PC-3 (cell line): ENCODE measurements around the gene SLC26A1.

Experiments
- EZH2 ChIP-seq: fragments of 300-600 bp; sonication (generic); IDR thresholded peaks from one replicate; pipeline ENCODE4 v1.6.1; 2017; ENCODE audit warnings: antibody characterized with exemption, mild to moderate bottlenecking, low read length; ENCODE audit not compliant: unreplicated experiment
- TF ChIP-seq, protein P1 (sequence below): fragments of 300-600 bp; sonication (generic); conservative IDR thresholded peaks from 2 replicates; pipeline ENCODE4 v1.5.1; 2017; ENCODE audit warnings: antibody characterized with exemption, low read depth, mild to moderate bottlenecking, low read length

DNA sequence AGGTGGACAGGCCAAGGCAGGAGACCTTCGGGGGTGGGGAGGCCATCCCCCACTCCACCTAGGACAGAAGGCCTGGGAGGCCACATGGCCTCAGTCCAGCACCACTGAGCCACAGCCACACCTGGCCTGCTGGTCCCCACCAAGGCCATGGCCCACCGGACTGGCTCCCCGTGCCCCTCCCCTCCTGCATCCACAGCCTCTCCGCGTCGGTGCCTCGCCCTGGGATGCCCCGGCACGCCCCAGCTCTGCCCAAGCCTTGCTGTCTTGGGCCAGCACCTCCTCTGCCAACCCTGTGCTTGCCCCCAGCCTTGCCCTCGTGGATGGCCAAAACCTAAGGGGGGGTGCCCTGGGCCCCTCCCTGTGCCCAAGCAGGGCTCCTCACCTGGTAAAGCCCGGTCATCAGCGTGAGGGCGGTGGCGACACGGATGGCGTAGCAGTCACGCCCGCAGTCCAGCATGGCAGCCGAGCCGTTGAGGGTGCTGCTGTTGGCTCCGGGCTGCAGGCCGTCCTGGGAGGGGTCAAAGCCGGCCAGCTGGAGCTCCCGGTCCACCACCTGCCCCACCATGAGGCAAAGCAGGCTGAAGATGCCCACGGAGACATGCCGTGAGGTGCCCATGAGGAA is 2.3 kb downstream of the SLC26A1 start:
- TF ChIP-seq, protein P1, sequence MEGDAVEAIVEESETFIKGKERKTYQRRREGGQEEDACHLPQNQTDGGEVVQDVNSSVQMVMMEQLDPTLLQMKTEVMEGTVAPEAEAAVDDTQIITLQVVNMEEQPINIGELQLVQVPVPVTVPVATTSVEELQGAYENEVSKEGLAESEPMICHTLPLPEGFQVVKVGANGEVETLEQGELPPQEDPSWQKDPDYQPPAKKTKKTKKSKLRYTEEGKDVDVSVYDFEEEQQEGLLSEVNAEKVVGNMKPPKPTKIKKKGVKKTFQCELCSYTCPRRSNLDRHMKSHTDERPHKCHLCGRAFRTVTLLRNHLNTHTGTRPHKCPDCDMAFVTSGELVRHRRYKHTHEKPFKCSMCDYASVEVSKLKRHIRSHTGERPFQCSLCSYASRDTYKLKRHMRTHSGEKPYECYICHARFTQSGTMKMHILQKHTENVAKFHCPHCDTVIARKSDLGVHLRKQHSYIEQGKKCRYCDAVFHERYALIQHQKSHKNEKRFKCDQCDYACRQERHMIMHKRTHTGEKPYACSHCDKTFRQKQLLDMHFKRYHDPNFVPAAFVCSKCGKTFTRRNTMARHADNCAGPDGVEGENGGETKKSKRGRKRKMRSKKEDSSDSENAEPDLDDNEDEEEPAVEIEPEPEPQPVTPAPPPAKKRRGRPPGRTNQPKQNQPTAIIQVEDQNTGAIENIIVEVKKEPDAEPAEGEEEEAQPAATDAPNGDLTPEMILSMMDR = no peak
- no peak for TF ChIP-seq EZH2
